H9 (cell line): ENCODE measurements around the gene MMP15. TPM values are rescaled to one million over a fixed set of nuclear protein-coding genes. Genes with fewer than 3 reads are reported as not detected.

ENCODE experiments used
- DNase-seq: peaks from one replicate; pipeline ENCODE4 v3.0.0-alpha.2; 2017
- H2AFZ ChIP-seq: one replicate; pipeline ENCODE4 v1.6.1; 2013; ENCODE audit warnings: mild to moderate bottlenecking, low read length, control low read depth, moderate library complexity
- H2AK5ac ChIP-seq: 2 replicates; pipeline ENCODE4 v1.6.1; 2013; ENCODE audit warnings: low read length, control low read depth, mixed read lengths; ENCODE audit not compliant: insufficient read length
- H2BK120ac ChIP-seq: one replicate; pipeline ENCODE4 v1.6.1; 2013; ENCODE audit warnings: low read depth, mild to moderate bottlenecking, low read length, control low read depth, inconsistent platforms; ENCODE audit not compliant: poor library complexity, severe bottlenecking
- H2BK12ac ChIP-seq: 2 replicates; pipeline ENCODE4 v1.6.1; 2013; ENCODE audit warnings: low read length, control low read depth, mixed read lengths, low read depth; ENCODE audit not compliant: insufficient read length
- H2BK15ac ChIP-seq: 2 replicates; pipeline ENCODE4 v1.6.1; 2013; ENCODE audit warnings: low read depth, low read length, control low read depth
- H2BK20ac ChIP-seq: one replicate; pipeline ENCODE4 v1.6.1; 2013; ENCODE audit warnings: low read depth, mild to moderate bottlenecking, low read length, control low read depth, inconsistent platforms; ENCODE audit not compliant: poor library complexity, severe bottlenecking
- H2BK5ac ChIP-seq: 2 replicates; pipeline ENCODE4 v1.6.1; 2013; ENCODE audit warnings: low read length, control low read depth, mixed read lengths; ENCODE audit not compliant: insufficient read length
- H3K14ac ChIP-seq: 2 replicates; pipeline ENCODE4 v1.6.1; 2013; ENCODE audit warnings: low read length, control low read depth; ENCODE audit not compliant: insufficient read depth
- H3K18ac ChIP-seq: 2 replicates; pipeline ENCODE4 v1.6.1; 2013; ENCODE audit warnings: low read depth, mild to moderate bottlenecking, mixed read lengths, low read length, control low read depth; ENCODE audit not compliant: insufficient read length
- H3K23ac ChIP-seq: 2 replicates; pipeline ENCODE4 v1.6.1; 2013; ENCODE audit warnings: low read length, control low read depth, mixed read lengths, low read depth; ENCODE audit not compliant: insufficient read length
- H3K23me2 ChIP-seq: 2 replicates; pipeline ENCODE4 v1.6.1; 2013; ENCODE audit warnings: low read depth, mild to moderate bottlenecking, mixed read lengths, low read length, control low read depth; ENCODE audit not compliant: insufficient read length, poor library complexity, severe bottlenecking
- H3K27ac ChIP-seq: 2 replicates; pipeline ENCODE4 v1.5.1; 2013; ENCODE audit warnings: low read length, control low read depth, mixed read lengths, low read depth; ENCODE audit not compliant: insufficient read length
- H3K27me3 ChIP-seq: 2 replicates; pipeline ENCODE4 v1.6.1; 2013; ENCODE audit warnings: low read length, control low read depth, inconsistent platforms; ENCODE audit not compliant: insufficient read depth
- H3K4ac ChIP-seq: 2 replicates; pipeline ENCODE4 v1.6.1; 2013; ENCODE audit warnings: low read depth, mild to moderate bottlenecking, control low read depth, inconsistent platforms, low read length, moderate library complexity
- H3K4me1 ChIP-seq: 2 replicates; pipeline ENCODE4 v1.6.1; 2013; ENCODE audit warnings: low read length, control low read depth, inconsistent platforms; ENCODE audit not compliant: insufficient read depth
- H3K4me2 ChIP-seq: 2 replicates; pipeline ENCODE4 v1.6.1; 2013; ENCODE audit warnings: low read length, control low read depth, mixed read lengths; ENCODE audit not compliant: insufficient read length, insufficient read depth
- H3K56ac ChIP-seq: 2 replicates; pipeline ENCODE4 v1.6.1; 2013; ENCODE audit warnings: low read depth, mild to moderate bottlenecking, mixed read lengths, low read length, control low read depth; ENCODE audit not compliant: insufficient read length
- H3K79me1 ChIP-seq: 2 replicates; pipeline ENCODE4 v1.6.1; 2013; ENCODE audit warnings: low read depth, mild to moderate bottlenecking, moderate library complexity, low read length, control low read depth, inconsistent platforms; ENCODE audit not compliant: insufficient read depth, poor library complexity, severe bottlenecking
- H3K79me2 ChIP-seq: 2 replicates; pipeline ENCODE4 v1.6.1; 2013; ENCODE audit warnings: low read length, control low read depth, inconsistent platforms; ENCODE audit not compliant: insufficient read depth
- H3K9ac ChIP-seq: 2 replicates; pipeline ENCODE4 v1.6.1; 2013; ENCODE audit warnings: low read length, control low read depth, mixed read lengths; ENCODE audit not compliant: insufficient read length; ENCODE audit errors: extremely low read depth
- H3K9me3 ChIP-seq: one replicate; pipeline ENCODE4 v1.6.1; 2013; ENCODE audit warnings: low read depth, low read length, inconsistent platforms; ENCODE audit not compliant: control insufficient read depth
- H3T11ph ChIP-seq: one replicate; pipeline ENCODE4 v1.6.1; 2013; ENCODE audit warnings: mild to moderate bottlenecking, low read length, control low read depth, inconsistent platforms
- H4K20me1 ChIP-seq: one replicate; pipeline ENCODE4 v1.6.1; 2013; ENCODE audit not compliant: control insufficient read depth, insufficient read length, insufficient read depth
- H4K5ac ChIP-seq: 2 replicates; pipeline ENCODE4 v1.6.1; 2013; ENCODE audit warnings: low read depth, mild to moderate bottlenecking, mixed read lengths, low read length, control low read depth; ENCODE audit not compliant: insufficient read length
- H4K8ac ChIP-seq: replicated peaks from 2 replicates; pipeline ENCODE4 v1.6.1; 2013; ENCODE audit warnings: low read length, control low read depth, mixed read lengths, low read depth; ENCODE audit not compliant: insufficient read length
- H4K91ac ChIP-seq: 2 replicates; pipeline ENCODE4 v1.6.1; 2013; ENCODE audit warnings: low read depth, mild to moderate bottlenecking, moderate library complexity, mixed read lengths, low read length, control low read depth; ENCODE audit not compliant: insufficient read length
- H3K27ac Mint-ChIP-seq, 3 experiments: 2 replicates in 2 of 3; 3 replicates in 1 of 3; pipeline ENCODE4 v1.8.0; 2020 to 2021; ENCODE audit warnings: mixed read lengths in 3 of 3, mild to moderate bottlenecking in 1 of 3, moderate library complexity in 1 of 3
- H3K27me3 Mint-ChIP-seq: 2 replicates; pipeline ENCODE4 v1.8.0; 2021; ENCODE audit warnings: low read depth, mild to moderate bottlenecking, moderate library complexity, mixed read lengths
- H3K36me3 Mint-ChIP-seq, 3 experiments: 2 replicates in 2 of 3; 3 replicates in 1 of 3; pipeline ENCODE4 v1.8.0; 2020 to 2021; ENCODE audit warnings: low read depth in 3 of 3, mixed read lengths in 3 of 3; ENCODE audit not compliant: insufficient read depth in 1 of 3
- H3K4me1 Mint-ChIP-seq, 2 experiments: 2 replicates each; pipeline ENCODE4 v1.8.0; 2020; ENCODE audit warnings: mixed read lengths in 2 of 2
- H3K4me3 Mint-ChIP-seq, 2 experiments: 2 replicates in 1 of 2; 3 replicates in 1 of 2; pipeline ENCODE4 v1.8.0; 2020 to 2021; ENCODE audit warnings: mild to moderate bottlenecking in 2 of 2, mixed read lengths in 2 of 2, moderate library complexity in 1 of 2
- H3K9me3 Mint-ChIP-seq, 2 experiments: 2 replicates in 1 of 2; 3 replicates in 1 of 2; pipeline ENCODE4 v1.8.0; 2020; ENCODE audit warnings: mild to moderate bottlenecking in 2 of 2, mixed read lengths in 2 of 2, moderate library complexity in 1 of 2
- CTCF ChIP-seq: fragments of 200-600 bp; sonication (generic); conservative IDR thresholded peaks from 3 replicates; pipeline ENCODE4 v1.8.0; 2021; ENCODE audit warnings: antibody characterized with exemption, mild to moderate bottlenecking
- WGBS: extraction: QIAGEN DNeasy Blood & Tissue Kit; methylation state at CpG from one replicate; pipeline ENCODE4 v1.1.7; 2013; ENCODE audit warnings: missing lambda C conversion rate, low lambda C conversion rate, mixed read lengths; ENCODE audit not compliant: insufficient read length; ENCODE audit errors: extremely low coverage; 5-methylcytosine and 5-hydroxymethylcytosine counted together
- total RNA-seq: library from RNA; stranded (reverse); gene quantifications from 2 replicates; pipeline ENCODE4 v1.2.1, GENCODE V29; 2021

MMP15 gene
- total RNA-seq, 1 experiment from 2014 or later, result 32.9 TPM

- Histone ChIP-seq H3K27ac (no peak overlapping the region), H3K79me1 (peaks cover 2% of the 10 kb centered on the region), H3K9me3 (no peaks in the 10 kb centered on the region), H3K9ac (peak overlapping the region; percentile 3), H3K18ac (no peak overlapping the region), H2BK20ac (no peak overlapping the region), H3K4me2 (peak overlapping the region; percentile 78), H3K56ac (no peak overlapping the region), H3K4ac (no peak overlapping the region), H2AFZ (no peak overlapping the region), H2BK120ac (no peak overlapping the region), H3K27me3 (no peaks in the 10 kb centered on the region), H4K8ac (no peak overlapping the region), H3K23me2 (peaks cover 17% of the 10 kb centered on the region), H4K20me1 (no peaks in the 10 kb centered on the region), H3K14ac (no peak overlapping the region), H3T11ph (no peak overlapping the region), H4K91ac (no peak overlapping the region), H3K4me1 (peaks cover 18% of the 10 kb centered on the region; the same call in 1 of the 2 replicates), H2BK5ac (no peak overlapping the region), H2AK5ac (no peak overlapping the region), H2BK15ac (no peak overlapping the region), H4K5ac (no peak overlapping the region), H2BK12ac (no peak overlapping the region), H3K79me2 (peaks cover 2% of the 10 kb centered on the region; the same call in 1 of the 2 replicates), H3K23ac (no peak overlapping the region)
- peaks cover 48 to 59% of the 10 kb centered on the region in 2 experiments for H3K4me1 Mint-ChIP-seq
- H3K36me3 Mint-ChIP-seq, result peaks cover 0 to 6% (median 5%) of the 10 kb centered on the region in 3 experiments; a peak in 3 of 7 replicates
- H3K27me3 Mint-ChIP-seq, result peaks cover 12% of the 10 kb centered on the region
- no peaks in the 10 kb centered on the region for H3K9me3 Mint-ChIP-seq
- no CpG with 5 or more reads among the region's 38 CpGs for WGBS
- H3K4me3 Mint-ChIP-seq, result peak overlapping the region; percentile 73 to 87
- DNase-seq, result no peak
- no peak overlapping the region for H3K27ac Mint-ChIP-seq
- no peak for TF ChIP-seq CTCF
Observed at GRCh38 chr16:58026705-58027160, 1.2 kb downstream of the MMP15 start.
